ENCODE measurements around the gene GSTCD.

The GSTCD gene

GRCh38 chr4:105859233-105859632 lies 150.6 kb downstream of the GSTCD start:
- no peak overlapping the region for H3K27ac ChIP-seq
- no peak for TF ChIP-seq CTCF (conservative IDR thresholded peaks at IDR 0.05)
- no peak for TF ChIP-seq ZFX (IDR thresholded peaks at IDR 0.05)

GRCh38 chr4:105870963-105871362 lies 162.4 kb downstream of the GSTCD start:
- H3K27ac ChIP-seq, result no peak overlapping the region
- no peak for TF ChIP-seq ZFX (IDR thresholded peaks at IDR 0.05)
- no peak for TF ChIP-seq CTCF (conservative IDR thresholded peaks at IDR 0.05)

GRCh38 chr4:105871997-105872396 lies 163.4 kb downstream of the GSTCD start:
- TF ChIP-seq ZFX (IDR thresholded peaks at IDR 0.05) (no peak), CTCF (conservative IDR thresholded peaks at IDR 0.05) (no peak)
- H3K27ac ChIP-seq, result no peak overlapping the region

GRCh38 chr4:105875233-105875632 lies 166.6 kb downstream of the GSTCD start:
- TF ChIP-seq ZFX (IDR thresholded peaks at IDR 0.05) (no peak), CTCF (conservative IDR thresholded peaks at IDR 0.05) (no peak)
- H3K27ac ChIP-seq, result no peak overlapping the region

- no peak for TF ChIP-seq CTCF (conservative IDR thresholded peaks at IDR 0.05)
- TF ChIP-seq ZFX (IDR thresholded peaks at IDR 0.05), result no peak
- no peak overlapping the region for H3K27ac ChIP-seq
These were observed 170.1 kb downstream of the GSTCD start for GRCh38 chr4:105878668-105879067.

- TF ChIP-seq CTCF (conservative IDR thresholded peaks at IDR 0.05), result no peak
- no peak for TF ChIP-seq ZFX (IDR thresholded peaks at IDR 0.05)
- H3K27ac ChIP-seq, result no peak overlapping the region
These were observed 178.9 kb downstream of the GSTCD start for GRCh38 chr4:105887508-105887907.

GRCh38 chr4:105894660-105895582 lies 186.3 kb downstream of the GSTCD start, which contains the start of gene NPNT:
TSS of gene NPNT (plus strand) at chr4:105895471. CDS start at chr4:105895653, 182 bp downstream.
- no peak within 1 kb of the TSS for H3K27ac ChIP-seq
- TF ChIP-seq ZFX (IDR thresholded peaks at IDR 0.05) (no peak), CTCF (conservative IDR thresholded peaks at IDR 0.05) (no peak)

All from C4-2B (cell line).